Esophagus squamous epithelium (tissue), 4 donors: ENCODE measurements around the gene TUBA4B. TPM values are rescaled to one million over a fixed set of nuclear protein-coding genes. Genes with fewer than 3 reads are reported as not detected.

ENCODE experiments used
- small RNA-seq, 4 donors: library from RNA; depleted of rRNA; stranded (forward); fragments of <200 nt; gene quantifications; one replicate each; pipeline ENCODE3, GENCODE V24; 2016
- total RNA-seq, 4 donors: library from RNA; depleted of rRNA; stranded (reverse); fragments of >200 nt; gene quantifications; one replicate each; pipeline ENCODE4 v1.1.0, GENCODE V29; 2016

The TUBA4B gene
- total RNA-seq, 4 donors from 2014 or later = not detected

Small RNAs within 50 kb of the gene (small RNA-seq; reads per million reads assigned to genes)
- 0 to 0.36 (median 0.29) reads per million in 4 donors for gene MIR153-1

Other genes starting within 250 kb of the TUBA4B start
- under 1 TPM in 1 of 4 donors, not detected in 3; 0.19 TPM for gene CFAP65, start 211.7 kb upstream of the TUBA4B start, total RNA-seq
- under 1 TPM in 1 of 4 donors, not detected in 3; 0.38 TPM for gene IHH, start 192.3 kb upstream of the TUBA4B start, total RNA-seq
- gene NHEJ1, start 92.4 kb upstream of the TUBA4B start, total RNA-seq = 10 to 100 TPM in 2 of 4 donors, 1 to 10 TPM in 2; 6.3 to 14.3 (median 9.7) TPM
- 1 to 10 TPM in 2 of 4 donors, under 1 TPM in 2; 0.82 to 1.7 (median 1.3) TPM for gene SLC23A3, start 83.2 kb upstream of the TUBA4B start, total RNA-seq
- gene CNPPD1, start 76.3 kb upstream of the TUBA4B start, total RNA-seq = 10 to 100 TPM; 35.3 to 49.8 (median 42.0) TPM
- gene RETREG2, start 75.0 kb upstream of the TUBA4B start, total RNA-seq = 10 to 100 TPM; 31.0 to 58.7 (median 41.8) TPM
- gene ZFAND2B, start 46.5 kb upstream of the TUBA4B start, total RNA-seq = 10 to 100 TPM; 34.6 to 49.9 (median 43.6) TPM
- gene ABCB6, start 34.3 kb upstream of the TUBA4B start, total RNA-seq = 10 to 100 TPM; 22.1 to 45.3 (median 31.6) TPM
- gene ATG9A, start 23.6 kb upstream of the TUBA4B start, total RNA-seq = 10 to 100 TPM; 37.8 to 55.1 (median 45.2) TPM
- 10 to 100 TPM; 10.2 to 54.9 (median 27.6) TPM for gene ANKZF1, start 23.4 kb upstream of the TUBA4B start, total RNA-seq
- gene GLB1L, start 7.8 kb upstream of the TUBA4B start, total RNA-seq = 1 to 10 TPM; 1.2 to 2.3 (median 1.7) TPM
- 10 to 100 TPM in 3 of 4 donors, 1 to 10 TPM in 1; 8.6 to 27.4 (median 19.3) TPM for gene STK16, start 7.8 kb upstream of the TUBA4B start, total RNA-seq
- gene TUBA4A, start 675 bp downstream of the TUBA4B start, total RNA-seq = 100 to 1,000 TPM; 104 to 258 (median 169) TPM
- 10 to 100 TPM; 30.3 to 72.6 (median 35.1) TPM for gene DNAJB2, start 26.1 kb downstream of the TUBA4B start, total RNA-seq
- not detected for gene PTPRN, start 56.2 kb downstream of the TUBA4B start, total RNA-seq
- gene RESP18, start 79.5 kb downstream of the TUBA4B start, total RNA-seq = not detected
- 10 to 100 TPM; 36.7 to 82.4 (median 39.5) TPM for gene DNPEP, start 134.7 kb downstream of the TUBA4B start, total RNA-seq
- gene DES, start 165.1 kb downstream of the TUBA4B start, total RNA-seq = 1,000 to 10,000 TPM in 1 of 4 donors, 100 to 1,000 TPM in 3; 120 to 2,698 (median 303) TPM
- 10 to 100 TPM in 1 of 4 donors, 1 to 10 TPM in 3; 3.8 to 29.0 (median 5.0) TPM for gene SPEG, start 181.6 kb downstream of the TUBA4B start, total RNA-seq
- 10 to 100 TPM; 18.1 to 31.1 (median 26.4) TPM for gene GMPPA, start 245.6 kb downstream of the TUBA4B start, total RNA-seq